ENCODE results near the gene CA10.

DNA sequence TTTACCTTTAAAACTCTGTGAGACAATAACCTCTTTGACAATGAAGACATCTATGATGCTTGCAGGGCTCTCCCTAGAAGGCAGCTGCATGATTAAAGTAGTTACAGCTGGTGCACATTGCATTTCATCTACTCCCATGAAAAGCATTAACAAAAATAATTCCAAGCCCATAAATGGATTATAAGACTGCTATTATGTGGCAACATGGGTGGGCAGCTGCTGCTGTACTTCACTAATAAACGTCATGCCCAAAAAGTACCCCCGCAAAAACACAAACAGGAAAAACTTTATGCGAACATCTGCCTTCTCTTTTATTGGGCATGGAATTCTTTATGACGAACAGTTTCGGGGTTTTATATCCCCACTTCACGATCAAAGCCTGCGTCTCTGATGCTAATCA, 224.9 kb downstream of the CA10 start:
- no peak for TF ChIP-seq POLR2AphosphoS5 (IDR thresholded peaks at IDR 0.05; ENCODE audit: low read depth, low read length)
- TF ChIP-seq POLR2A (IDR thresholded peaks at IDR 0.05; ENCODE audit: low read depth, low read length): no peak
- TF ChIP-seq TAF1 (IDR thresholded peaks at IDR 0.05; ENCODE audit: borderline replicate concordance, low read depth, low read length): no peak
